ENCODE measurements around the gene CNOT11. TPM values are rescaled to one million over a fixed set of nuclear protein-coding genes. Genes with fewer than 3 reads are reported as not detected.

Gene CNOT11
- total RNA-seq, 2 experiments from 2014 or later, result 39.4 to 46.8 TPM

DNA sequence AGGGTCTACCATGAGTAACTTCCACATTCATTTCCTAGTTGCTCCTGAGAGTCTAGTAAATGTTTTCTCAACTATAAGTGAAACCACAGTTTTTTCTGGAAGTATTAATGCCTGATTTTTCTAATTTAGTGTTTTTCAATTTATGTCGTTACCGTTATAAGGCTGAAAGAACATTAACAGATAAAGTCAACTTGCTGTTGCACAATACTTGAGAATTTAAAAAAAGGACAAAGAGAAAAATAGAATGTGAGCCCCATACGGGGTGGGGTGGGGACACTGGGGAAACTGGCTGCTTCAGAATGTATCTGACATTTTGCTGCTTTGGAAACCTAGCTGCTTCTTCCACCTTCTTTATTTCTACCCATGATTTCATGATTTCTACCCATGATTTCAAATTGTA, 26.2 kb downstream of the CNOT11 start:
- ATAC-seq (ENCODE audit: poor library complexity) (no peak), DNase-seq (no peak)
- Histone ChIP-seq H3K9me3 (ENCODE audit: control insufficient read depth in 1 of 2, insufficient read depth in 1 of 2, low read length in 2 of 2) (no peaks in the 10 kb centered on the region), H3K27me3 (ENCODE audit: control insufficient read depth in 1 of 2, insufficient read depth in 2 of 2, low read length in 2 of 2) (no peaks in the 10 kb centered on the region), H3K4me1 (ENCODE audit: insufficient read depth, low read length) (peaks cover 2% of the 10 kb centered on the region), H3K4me3 (ENCODE audit: low read length) (no peak overlapping the region), H3K27ac (ENCODE audit: low read depth in 1 of 2, low read length in 2 of 2) (no peak overlapping the region), H3K36me3 (ENCODE audit: insufficient read depth, low read length) (peaks cover 90% of the 10 kb centered on the region)
- Mint-ChIP-seq H3K27me3 (no peaks in the 10 kb centered on the region), H3K36me3 (ENCODE audit: low read depth) (peaks cover 88% of the 10 kb centered on the region), H3K4me3 (no peak overlapping the region), H3K27ac (peak overlapping the region; percentile 63), H3K9me3 (no peaks in the 10 kb centered on the region), H3K4me1 (ENCODE audit: low read depth) (peaks cover 64% of the 10 kb centered on the region)
- TF ChIP-seq CTCF (IDR thresholded peaks at IDR 0.05), result no peak
- ChIA-PET POLR2A (no interaction called here), CTCF (no interaction called here)
- intact Hi-C loops (cut with DNase I, micrococcal nuclease), result loop anchor here in 1 of 2 experiments (2.0 kb wide), 1 partner anchor 20 kb away; no protein-coding TSS in a partner anchor

- Histone ChIP-seq H3K4me1 (ENCODE audit: insufficient read depth, low read length) (peaks cover 5% of the 10 kb centered on the region), H3K9me3 (ENCODE audit: control insufficient read depth in 1 of 2, insufficient read depth in 1 of 2, low read length in 2 of 2) (no peaks in the 10 kb centered on the region), H3K27ac (ENCODE audit: low read depth in 1 of 2, low read length in 2 of 2) (no peak overlapping the region), H3K27me3 (ENCODE audit: control insufficient read depth in 1 of 2, insufficient read depth in 2 of 2, low read length in 2 of 2) (no peaks in the 10 kb centered on the region), H3K4me3 (ENCODE audit: low read length) (no peak overlapping the region), H3K36me3 (ENCODE audit: insufficient read depth, low read length) (peaks cover 96% of the 10 kb centered on the region)
- CTCF ChIA-PET, result interaction anchor here (0.7 kb wide), 1 partner anchor 16 kb away, joined by 3 read pairs; no protein-coding TSS in a partner anchor
- intact Hi-C loops (cut with DNase I, micrococcal nuclease), result no loop called here
- Mint-ChIP-seq H3K36me3 (ENCODE audit: low read depth) (peaks cover 96% of the 10 kb centered on the region), H3K27me3 (no peaks in the 10 kb centered on the region), H3K27ac (peak overlapping the region; percentile 66), H3K9me3 (no peaks in the 10 kb centered on the region), H3K4me3 (no peak overlapping the region), H3K4me1 (ENCODE audit: low read depth) (peaks cover 66% of the 10 kb centered on the region)
- no peak for ATAC-seq (ENCODE audit: poor library complexity)
- TF ChIP-seq CTCF (IDR thresholded peaks at IDR 0.05), result no peak
- no peak for DNase-seq
- POLR2A ChIA-PET, result interaction anchor here (1.1 to 1.6 kb wide), 3 partner anchors 14 to 28 kb away, joined by 3 to 6 read pairs (median 5); no protein-coding TSS in a partner anchor
Measured at GRCh38 chr2:101281482-101281881, 28.8 kb downstream of the CNOT11 start.

DNA sequence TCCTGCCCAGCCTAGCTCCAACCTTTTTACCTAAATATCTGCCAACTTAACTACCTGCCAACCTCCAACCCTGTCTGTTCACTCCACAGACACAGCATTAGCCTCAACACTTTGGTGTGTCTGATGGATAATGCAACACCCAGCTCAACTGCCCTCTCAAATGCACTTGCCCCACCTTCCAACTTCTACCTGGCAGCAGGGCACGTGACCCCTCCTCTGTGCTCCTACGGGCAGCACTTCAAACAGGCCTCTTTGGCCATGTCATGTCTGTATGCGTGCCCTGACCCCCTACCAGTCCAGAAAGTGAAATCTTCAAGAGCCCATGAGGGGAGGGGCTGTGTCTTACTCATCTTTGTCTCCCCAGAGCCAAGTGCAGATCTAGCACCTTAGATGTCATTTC, 30.3 kb downstream of the CNOT11 start:
- H3K36me3 ChIP-seq (ENCODE audit: insufficient read depth, low read length), result peaks cover 99% of the 10 kb centered on the region
- H3K9me3 Mint-ChIP-seq, result no peaks in the 10 kb centered on the region
- H3K4me1 ChIP-seq (ENCODE audit: insufficient read depth, low read length), result peaks cover 10% of the 10 kb centered on the region
- POLR2A ChIA-PET, result interaction anchor here (0.6 to 1.2 kb wide), 2 partner anchors 46 to 70 kb away, joined by 3 read pairs; no protein-coding TSS in a partner anchor
- H3K27me3 ChIP-seq (ENCODE audit: control insufficient read depth in 1 of 2, insufficient read depth in 2 of 2, low read length in 2 of 2), result no peaks in the 10 kb centered on the region
- no peak for ATAC-seq (ENCODE audit: poor library complexity)
- no peak overlapping the region for H3K27ac ChIP-seq (ENCODE audit: low read depth in 1 of 2, low read length in 2 of 2)
- H3K27ac Mint-ChIP-seq, result peak overlapping the region; percentile 66
- peaks cover 98% of the 10 kb centered on the region for H3K36me3 Mint-ChIP-seq (ENCODE audit: low read depth)
- H3K27me3 Mint-ChIP-seq, result no peaks in the 10 kb centered on the region
- no peak for TF ChIP-seq CTCF (IDR thresholded peaks at IDR 0.05)
- H3K9me3 ChIP-seq (ENCODE audit: control insufficient read depth in 1 of 2, insufficient read depth in 1 of 2, low read length in 2 of 2), result no peaks in the 10 kb centered on the region
- peaks cover 63% of the 10 kb centered on the region for H3K4me1 Mint-ChIP-seq (ENCODE audit: low read depth)
- CTCF ChIA-PET, result interaction anchor here (1.5 kb wide), 1 partner anchor 17 kb away, joined by 4 read pairs; no protein-coding TSS in a partner anchor
- intact Hi-C loops (cut with DNase I, micrococcal nuclease), result no loop called here
- no peak overlapping the region for H3K4me3 ChIP-seq (ENCODE audit: low read length)
- H3K4me3 Mint-ChIP-seq, result no peak overlapping the region
- DNase-seq, result no peak
